M059J (cell line): ENCODE data around the gene NDUFA3. TPM values are rescaled to one million over a fixed set of nuclear protein-coding genes. Genes with fewer than 3 reads are reported as not detected.
"Not testable (repeated sequence)": the region's sequence is repeated elsewhere in the genome, so short reads cannot be mapped to it uniquely, and the experiment has no call there.

ENCODE experiments used
- DNase-seq: peaks from one replicate; pipeline ENCODE4 v3.0.0-alpha.2; 2012; ENCODE audit warnings: low read depth
- total RNA-seq: library from RNA; depleted of rRNA; stranded (reverse); fragments of >200 nt; shearing (Covaris generic); gene quantifications from 2 replicates; pipeline ENCODE4 v1.2.3, GENCODE V29; 2014; rRNA removed

NDUFA3 gene
- total RNA-seq: 38.5 and 51.0 TPM in 2 replicates

GRCh38 chr19:54102421-54103169 lies at the start of gene NDUFA3:
Gene NDUFA3, plus strand, starts transcription at chr19:54102855. Its CDS starts 24 bp downstream, at chr19:54102879.
- peak; percentile 98 for DNase-seq

- DNase-seq: no peak
Measured at GRCh38 chr19:54062643-54063042, 40.0 kb upstream of the NDUFA3 start.

GRCh38 chr19:54063350-54064116 lies 39.1 kb upstream of the NDUFA3 start, which contains the start of gene VSTM1:
Gene VSTM1, minus strand, starts transcription at chr19:54063897. Its CDS starts 120 bp downstream, at chr19:54063777.
- DNase-seq: no peak

- no peak for DNase-seq
Measured at GRCh38 chr19:54069470-54069869, 33.2 kb upstream of the NDUFA3 start.

GRCh38 chr19:54073829-54074228 lies 28.8 kb upstream of the NDUFA3 start:
- DNase-seq: no peak

- no peak for DNase-seq
Measured at GRCh38 chr19:54074851-54075250, 27.8 kb upstream of the NDUFA3 start.

- DNase-seq: no peak
Measured at GRCh38 chr19:54077334-54077733, 25.3 kb upstream of the NDUFA3 start.

GRCh38 chr19:54081032-54081431 lies 21.6 kb upstream of the NDUFA3 start, which contains the start of gene TARM1:
Gene TARM1, minus strand, starts transcription at chr19:54081365. Its CDS starts 25 bp downstream, at chr19:54081340.
- no peak for DNase-seq

GRCh38 chr19:54084410-54084809 lies 18.2 kb upstream of the NDUFA3 start:
- no peak for DNase-seq

GRCh38 chr19:54094426-54095000 lies 8.1 kb upstream of the NDUFA3 start:
- no peak for DNase-seq

- no peak for DNase-seq
Measured at GRCh38 chr19:54095136-54095858, 7.4 kb upstream of the NDUFA3 start.

GRCh38 chr19:54095859-54096616 lies 6.6 kb upstream of the NDUFA3 start:
- DNase-seq: peak; percentile 61

- peak; percentile 24 for DNase-seq
Measured at GRCh38 chr19:54096617-54097106, 6.0 kb upstream of the NDUFA3 start.

GRCh38 chr19:54099190-54099902 lies 3.3 kb upstream of the NDUFA3 start:
- DNase-seq: no peak

GRCh38 chr19:54099903-54100255 lies 2.8 kb upstream of the NDUFA3 start:
- not testable (repeated sequence) for DNase-seq

GRCh38 chr19:54100561-54100960 lies 2.1 kb upstream of the NDUFA3 start, which contains the start of gene OSCAR:
Gene OSCAR, minus strand, starts transcription at chr19:54100803. Its CDS starts 11 bp downstream, at chr19:54100792.
- DNase-seq: peak; percentile 31

- no peak for DNase-seq
Measured at GRCh38 chr19:54104998-54105715, 2.5 kb downstream of the NDUFA3 start.

- DNase-seq: no peak
Measured at GRCh38 chr19:54105796-54106195, 3.1 kb downstream of the NDUFA3 start.

GRCh38 chr19:54106716-54107115 lies 4.1 kb downstream of the NDUFA3 start:
- no peak for DNase-seq
